GM18517 (cell line): ENCODE results near the gene VAPB.
"Not testable (repeated sequence)": the region's sequence is repeated elsewhere in the genome, so short reads cannot be mapped to it uniquely, and the experiment has no call there.

ENCODE experiments used
- ATAC-seq: cut with Tn5 transposase; IDR thresholded peaks from one replicate; pipeline ENCODE4 v1.9.1; 2021; ENCODE audit warnings: mild to moderate bottlenecking, moderate library complexity; ENCODE audit not compliant: unreplicated experiment

The VAPB gene, protein sequence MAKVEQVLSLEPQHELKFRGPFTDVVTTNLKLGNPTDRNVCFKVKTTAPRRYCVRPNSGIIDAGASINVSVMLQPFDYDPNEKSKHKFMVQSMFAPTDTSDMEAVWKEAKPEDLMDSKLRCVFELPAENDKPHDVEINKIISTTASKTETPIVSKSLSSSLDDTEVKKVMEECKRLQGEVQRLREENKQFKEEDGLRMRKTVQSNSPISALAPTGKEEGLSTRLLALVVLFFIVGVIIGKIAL

DNA sequence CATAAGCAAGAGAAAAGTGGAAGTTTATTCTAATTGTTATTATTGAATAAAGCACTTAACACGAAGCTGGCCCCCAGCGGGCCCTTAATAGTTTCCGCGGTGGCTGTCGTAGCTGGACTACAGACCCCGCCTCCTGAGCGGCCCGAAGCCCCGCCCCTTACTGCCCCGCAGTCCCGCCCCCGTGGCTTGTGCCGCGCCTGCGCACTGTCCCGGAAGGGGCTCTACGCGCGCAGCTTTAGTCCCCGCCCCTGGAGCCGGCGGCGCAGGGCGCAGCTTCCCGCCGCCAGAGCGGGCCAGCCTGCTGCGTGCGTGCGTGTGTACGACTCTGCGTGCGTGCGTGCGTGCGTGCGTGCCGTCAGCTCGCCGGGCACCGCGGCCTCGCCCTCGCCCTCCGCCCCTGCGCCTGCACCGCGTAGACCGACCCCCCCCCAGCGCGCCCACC is at the start of gene VAPB:
Gene VAPB (plus strand): TSS at position 348 of the 442 bp plus-strand sequence. CDS start 231 bp downstream, outside the sequence.
- ATAC-seq: peak; percentile 90

DNA sequence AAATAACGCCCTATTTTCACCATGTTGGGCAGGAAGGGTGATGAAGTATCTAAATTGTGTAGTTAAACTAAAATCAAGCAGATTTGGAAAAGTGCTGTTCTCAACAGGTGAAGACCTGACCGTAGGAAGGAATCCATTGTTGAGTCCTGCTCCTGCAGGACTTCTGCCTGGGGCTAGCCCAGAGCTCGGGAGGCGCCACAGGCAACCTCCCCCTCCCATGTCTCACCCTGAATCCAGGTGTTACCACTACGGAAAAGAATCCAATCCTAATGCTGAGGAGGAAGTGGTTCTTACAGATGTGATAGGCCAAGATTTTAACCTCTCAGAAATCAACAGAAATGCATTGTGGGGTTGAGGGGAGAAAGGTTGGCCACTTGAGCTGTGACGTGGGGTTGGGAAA is 49.3 kb upstream of the VAPB start:
- no peak for ATAC-seq

DNA sequence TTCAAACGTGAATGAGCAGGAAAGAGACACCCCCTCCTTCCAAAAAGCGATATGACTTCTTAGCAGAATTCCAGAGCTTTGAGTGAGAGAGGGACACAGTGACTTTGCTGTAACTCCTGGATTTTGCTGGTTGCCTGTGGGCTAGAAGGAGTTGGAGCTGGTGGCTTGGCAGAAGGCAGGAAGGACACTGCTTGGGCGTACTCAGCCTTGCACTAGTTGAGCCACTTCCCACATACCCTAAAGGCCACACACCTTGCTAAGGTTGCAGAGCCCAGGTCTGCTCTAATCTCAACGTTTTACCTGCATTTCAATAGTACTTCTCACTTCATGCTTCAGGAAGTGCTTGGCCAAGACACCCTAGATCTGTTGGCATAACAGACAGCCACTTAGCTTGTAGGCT is 48.9 kb upstream of the VAPB start:
- ATAC-seq: no peak

DNA sequence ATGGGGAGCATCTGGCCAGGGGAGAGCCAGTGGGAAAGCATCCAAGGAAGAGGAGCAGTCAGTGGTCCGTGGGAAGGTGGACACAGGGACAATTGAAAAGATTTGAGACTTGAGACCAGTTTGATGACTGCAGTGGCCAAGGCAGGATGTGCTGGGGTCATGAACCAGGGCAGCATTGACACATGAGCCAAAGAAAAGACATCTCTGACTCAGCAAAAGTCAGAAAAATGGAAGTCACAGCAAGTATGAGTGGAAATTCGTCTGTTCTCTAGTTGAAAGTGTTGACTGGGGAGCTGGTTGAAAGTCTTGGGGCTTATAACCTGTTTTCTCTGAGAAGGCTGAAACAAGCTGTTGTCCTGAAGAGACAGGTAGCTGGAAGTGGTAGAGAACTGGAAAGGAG is 48.2 kb upstream of the VAPB start:
- ATAC-seq: no peak

DNA sequence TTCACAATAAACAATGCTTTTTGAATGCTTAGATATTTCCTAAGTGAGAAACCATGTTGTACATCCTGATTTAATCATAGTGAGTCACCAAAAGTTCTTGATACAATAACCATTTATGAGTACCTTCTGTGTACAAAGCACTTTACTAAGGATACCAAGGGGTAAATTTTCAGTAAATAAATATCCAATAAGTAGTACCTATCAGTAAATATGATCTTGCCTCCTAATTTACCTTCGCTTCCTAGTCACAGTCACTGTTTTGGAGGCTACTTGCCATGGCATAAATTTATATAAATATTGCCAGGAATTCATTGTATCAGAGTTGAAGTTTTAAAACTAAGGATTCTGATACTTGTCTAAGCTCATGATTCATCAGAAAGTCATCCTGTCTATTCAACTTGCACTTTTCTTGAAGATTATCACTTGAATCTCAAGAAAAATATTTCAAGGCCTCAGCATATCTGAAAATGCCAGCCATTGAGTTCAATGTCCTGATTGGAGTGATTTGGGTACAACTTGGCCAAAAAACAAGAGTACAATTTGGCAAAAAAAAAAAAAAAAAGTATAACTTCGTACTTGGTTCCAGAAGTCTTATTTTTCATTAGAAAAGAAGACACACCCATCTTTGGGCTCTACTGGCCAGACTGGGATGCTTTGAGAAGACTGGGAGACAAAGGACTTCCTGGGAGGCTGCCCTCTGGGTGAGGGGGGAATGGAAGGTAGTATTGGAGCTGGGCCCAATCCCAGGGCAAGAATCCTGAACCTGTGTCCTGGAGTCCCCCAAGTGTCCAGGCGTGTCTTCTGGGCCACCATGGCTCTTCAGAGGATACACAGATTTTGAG is 46.7 kb upstream of the VAPB start:
- ATAC-seq: no peak

DNA sequence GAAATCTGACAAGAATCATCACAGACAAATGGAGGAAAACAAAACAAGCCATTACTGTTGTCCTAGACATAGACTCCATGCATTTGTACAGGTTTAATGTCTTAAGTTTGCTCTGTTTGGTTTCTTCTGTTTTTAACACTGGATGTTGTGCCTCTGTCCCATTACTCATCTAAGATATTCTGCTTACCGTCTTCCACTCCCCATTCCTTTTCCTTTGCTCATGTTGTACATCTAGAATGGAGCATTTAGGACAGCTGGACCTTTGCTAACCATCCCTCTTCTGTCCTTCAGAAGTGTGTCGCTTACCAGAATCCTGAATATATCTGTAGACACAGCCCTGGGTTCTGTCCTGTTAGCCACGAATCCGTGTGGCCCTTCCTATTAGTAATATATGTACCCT is 44.3 kb upstream of the VAPB start:
- no peak for ATAC-seq

DNA sequence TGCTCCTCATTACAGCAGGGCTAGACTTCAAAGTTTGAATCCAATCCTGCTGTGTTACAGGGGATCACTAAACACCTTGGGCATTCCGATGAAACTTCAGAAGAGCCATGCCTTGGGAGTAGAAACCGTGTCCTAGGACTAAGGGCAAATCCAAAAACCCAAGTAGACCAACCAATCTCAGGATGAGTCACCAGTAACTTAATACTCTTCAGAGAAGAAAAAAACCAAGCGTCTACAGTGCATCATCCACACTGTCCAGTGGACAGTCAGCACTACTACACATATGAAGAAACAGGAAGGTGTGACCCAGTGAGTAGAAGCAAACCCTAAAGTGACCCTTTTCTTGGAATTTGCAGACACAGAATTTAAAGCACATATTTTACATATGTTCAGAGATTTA is 39.5 kb upstream of the VAPB start:
- ATAC-seq: no peak

DNA sequence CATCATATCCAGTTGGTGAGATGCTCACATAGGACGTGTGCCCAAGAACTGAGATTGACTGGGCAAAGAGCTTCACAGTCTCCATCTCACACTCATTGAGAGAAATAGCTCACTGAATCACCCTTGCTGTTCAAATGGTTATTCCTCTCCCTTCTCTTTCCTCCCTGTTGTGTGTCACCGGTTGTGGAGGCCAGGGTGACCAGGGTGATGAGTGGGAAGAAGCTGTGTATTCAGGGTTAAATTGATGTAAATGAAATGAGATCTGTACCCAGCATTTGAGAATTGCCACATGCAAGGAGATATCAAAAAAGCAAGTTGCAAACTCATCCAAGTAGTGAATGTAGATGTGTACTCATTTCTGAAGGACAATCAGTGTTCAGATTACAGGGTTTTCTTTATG is 36.6 kb upstream of the VAPB start:
- no peak for ATAC-seq

DNA sequence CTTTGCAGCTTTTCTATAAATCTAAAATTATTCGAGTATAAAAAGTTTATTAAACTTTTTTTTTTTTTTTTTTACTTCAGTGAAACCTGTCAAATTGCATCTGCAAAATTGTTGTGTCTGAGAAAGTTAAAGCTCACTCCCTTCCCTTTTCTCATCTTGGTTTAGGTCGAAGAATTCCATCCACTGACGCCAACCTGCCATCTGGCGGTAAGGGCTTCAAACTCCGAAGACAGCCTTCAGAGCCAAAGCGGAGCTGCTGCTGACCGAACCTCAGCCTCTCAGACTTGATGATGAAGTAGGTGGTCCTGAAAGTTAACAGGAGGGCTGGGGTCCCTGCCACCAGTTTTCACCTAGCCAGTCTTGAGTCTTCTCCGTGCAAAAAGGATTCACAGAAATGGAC is 29.6 kb upstream of the VAPB start:
- no peak for ATAC-seq

DNA sequence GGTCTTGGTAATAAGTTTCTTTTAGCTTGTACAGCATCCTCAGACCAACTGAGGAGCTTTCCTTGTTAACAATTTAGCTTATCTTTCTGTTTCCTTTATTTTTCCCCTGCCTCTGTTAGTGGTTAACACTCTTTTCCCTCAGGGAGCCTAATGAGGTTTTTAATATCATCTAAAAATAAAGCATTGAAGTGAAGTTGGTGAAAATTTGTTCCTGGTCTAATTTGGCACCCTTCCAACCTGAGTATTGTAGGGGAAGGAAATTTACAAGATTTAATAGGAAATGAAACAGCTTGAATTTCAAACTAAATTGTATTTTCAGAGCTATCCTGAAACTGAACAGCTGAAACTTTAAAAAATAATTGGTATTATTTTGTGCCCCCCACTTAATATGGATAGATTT is 28.1 kb upstream of the VAPB start:
- ATAC-seq: no peak

DNA sequence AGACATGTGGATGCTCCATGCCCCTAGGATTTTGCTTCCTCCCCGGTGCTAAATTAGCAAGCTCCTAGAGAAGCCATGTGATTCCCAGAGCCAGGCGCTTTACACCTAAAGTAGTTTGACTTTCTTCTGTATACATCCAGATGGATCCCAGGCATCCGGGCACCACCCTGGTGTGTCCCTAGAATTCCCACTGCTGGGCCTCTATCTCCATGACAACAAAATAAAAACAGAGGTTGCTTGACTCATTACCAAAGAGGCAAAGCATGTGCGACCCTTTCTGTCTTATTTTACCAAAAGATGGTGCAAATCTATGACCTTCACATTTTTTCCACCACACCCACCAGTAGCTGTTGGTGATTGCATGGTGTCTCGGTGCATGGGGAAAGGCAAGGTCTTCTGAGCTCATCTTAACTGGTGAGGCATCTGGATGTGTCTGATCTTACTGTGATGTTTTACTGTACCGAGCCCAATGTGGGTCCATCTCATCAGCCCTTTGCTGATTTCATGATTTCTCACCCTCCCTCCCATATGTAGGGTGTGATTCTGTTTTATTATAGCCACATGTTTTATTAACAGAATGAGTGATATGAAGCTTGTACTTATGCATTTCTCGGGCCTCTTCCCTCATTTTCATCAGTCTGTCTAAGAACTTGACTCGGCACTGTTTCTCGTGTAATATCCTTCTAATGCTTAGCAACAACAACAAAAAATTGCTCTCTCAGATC is 27.4 kb upstream of the VAPB start:
- ATAC-seq: no peak

DNA sequence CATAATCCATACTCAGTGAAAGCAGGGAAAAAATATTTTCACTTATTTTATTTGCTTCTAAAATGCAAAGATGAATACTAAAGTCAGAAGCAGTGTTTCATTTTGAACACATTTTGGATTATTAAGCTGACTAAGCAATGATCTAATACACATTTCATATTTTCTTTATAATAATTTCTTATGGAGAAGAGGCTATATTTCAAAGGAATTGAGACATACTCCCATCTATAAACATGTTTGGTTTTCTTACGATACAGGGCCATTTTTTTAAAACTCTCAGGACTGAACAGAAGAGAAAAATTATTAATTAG is 26.9 kb upstream of the VAPB start:
- ATAC-seq: no peak

DNA sequence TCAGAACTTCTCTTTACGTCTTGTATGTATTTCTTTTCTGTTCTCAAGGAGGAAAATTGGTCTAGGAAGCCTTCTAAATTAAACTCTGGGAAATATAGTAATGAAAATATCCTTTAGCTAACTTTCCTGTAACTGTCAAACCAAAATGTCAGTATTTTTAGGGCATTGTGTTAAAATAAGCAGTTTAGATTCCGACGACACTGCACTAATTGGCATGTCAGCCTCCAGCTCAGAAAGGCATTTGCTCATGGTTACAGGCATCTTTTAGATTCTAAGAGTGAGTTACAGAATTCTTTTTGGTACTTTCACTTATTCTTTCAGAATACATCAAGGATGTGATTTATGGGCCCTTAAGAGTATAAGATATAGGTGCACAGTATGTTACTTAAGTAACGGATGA is 26.1 kb upstream of the VAPB start:
- no peak for ATAC-seq

DNA sequence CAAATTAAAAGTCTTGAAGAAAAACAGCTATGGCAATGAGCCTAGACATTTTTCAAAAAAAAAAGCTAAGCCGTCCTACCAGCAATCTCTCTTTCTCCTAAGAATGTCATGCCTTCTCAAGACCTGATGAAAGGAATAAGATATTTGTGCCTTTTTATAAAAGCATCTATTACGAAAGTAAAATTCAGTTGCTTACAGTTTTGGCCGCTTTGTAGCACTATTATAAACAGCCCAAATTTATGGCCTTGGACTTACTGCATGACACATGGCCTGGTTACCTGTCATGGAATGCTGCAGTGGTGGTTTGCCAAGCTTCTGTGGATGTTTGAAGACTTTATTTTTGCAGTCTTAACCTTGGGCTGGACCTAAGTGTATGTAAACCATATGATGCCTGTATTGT is 22.2 kb upstream of the VAPB start:
- no peak for ATAC-seq

DNA sequence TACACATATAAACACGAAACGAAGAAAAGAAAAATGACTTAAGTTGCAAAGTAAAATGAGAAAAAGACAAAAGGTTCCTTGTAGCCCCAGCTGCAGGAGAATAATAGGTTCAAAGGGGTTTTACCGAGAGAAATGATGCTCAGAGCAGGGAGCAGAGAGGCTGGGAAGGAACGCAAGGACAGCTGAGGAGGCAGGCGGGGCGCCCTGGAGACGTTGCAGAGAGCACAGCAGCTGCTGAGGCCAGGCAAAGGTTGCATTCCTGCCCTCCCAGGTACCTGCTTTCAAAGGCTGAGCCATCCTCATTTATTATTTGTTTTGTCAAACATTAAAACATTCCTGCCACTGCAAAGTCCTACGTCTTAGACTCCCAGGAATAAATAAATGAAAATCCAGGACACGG is 16.2 kb upstream of the VAPB start:
- no peak for ATAC-seq

DNA sequence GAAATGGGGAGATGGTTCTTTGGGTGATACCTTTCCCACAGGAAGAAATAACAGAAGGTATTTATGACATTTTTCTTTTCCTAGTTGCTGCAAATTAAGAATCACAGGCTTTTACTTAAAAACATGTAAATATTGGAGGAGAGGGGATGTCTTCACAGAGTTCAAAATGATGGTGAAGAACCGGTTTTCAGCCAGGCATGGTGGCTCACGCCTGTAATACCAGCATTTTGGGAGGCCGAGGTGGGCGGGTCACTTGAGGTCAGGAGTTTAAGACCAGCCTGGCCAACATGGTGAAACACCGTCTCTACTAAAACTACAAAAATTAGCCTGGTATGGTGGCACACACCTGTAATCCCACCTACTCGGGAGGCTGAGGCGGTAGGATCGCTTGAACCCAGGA is 15.7 kb upstream of the VAPB start:
- not testable (repeated sequence) for ATAC-seq

DNA sequence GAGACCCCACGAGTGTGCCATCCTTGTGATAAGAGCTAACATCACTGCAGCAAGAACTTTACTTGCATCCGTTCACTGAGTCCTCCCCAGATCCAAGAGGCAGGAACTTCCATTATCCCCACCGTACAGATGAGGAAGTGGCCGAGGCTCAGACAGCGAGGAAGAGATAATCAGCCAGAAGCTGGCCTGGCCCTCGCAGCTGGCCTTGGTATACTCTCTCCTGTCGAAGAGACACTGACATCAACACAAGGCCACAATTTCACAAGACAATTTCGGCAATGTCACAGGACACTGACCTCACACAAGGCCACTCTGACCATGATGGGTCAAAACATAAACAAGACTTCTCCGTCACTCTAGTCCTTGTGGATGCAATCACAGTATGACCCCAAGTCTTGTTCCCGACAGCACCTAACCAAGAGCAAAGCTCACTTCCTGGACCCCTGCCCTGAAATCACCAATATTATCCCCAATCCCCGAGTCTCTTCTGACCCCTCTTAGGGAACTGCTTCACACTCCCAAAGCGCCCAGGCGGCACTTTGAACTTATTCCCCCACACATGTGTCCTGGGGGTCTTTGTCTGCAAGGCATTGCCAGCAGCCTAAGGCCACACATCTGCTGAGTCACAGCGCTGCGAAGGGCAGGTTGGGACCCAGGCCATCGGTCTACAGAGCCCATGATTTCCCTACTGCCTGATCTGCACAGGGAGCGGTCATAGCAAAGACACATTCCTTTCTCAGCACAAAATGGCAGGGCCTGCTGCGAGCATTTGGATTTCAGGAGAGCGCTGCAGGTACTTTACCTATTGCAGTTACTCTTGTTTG is 14.8 kb upstream of the VAPB start:
- no peak for ATAC-seq

DNA sequence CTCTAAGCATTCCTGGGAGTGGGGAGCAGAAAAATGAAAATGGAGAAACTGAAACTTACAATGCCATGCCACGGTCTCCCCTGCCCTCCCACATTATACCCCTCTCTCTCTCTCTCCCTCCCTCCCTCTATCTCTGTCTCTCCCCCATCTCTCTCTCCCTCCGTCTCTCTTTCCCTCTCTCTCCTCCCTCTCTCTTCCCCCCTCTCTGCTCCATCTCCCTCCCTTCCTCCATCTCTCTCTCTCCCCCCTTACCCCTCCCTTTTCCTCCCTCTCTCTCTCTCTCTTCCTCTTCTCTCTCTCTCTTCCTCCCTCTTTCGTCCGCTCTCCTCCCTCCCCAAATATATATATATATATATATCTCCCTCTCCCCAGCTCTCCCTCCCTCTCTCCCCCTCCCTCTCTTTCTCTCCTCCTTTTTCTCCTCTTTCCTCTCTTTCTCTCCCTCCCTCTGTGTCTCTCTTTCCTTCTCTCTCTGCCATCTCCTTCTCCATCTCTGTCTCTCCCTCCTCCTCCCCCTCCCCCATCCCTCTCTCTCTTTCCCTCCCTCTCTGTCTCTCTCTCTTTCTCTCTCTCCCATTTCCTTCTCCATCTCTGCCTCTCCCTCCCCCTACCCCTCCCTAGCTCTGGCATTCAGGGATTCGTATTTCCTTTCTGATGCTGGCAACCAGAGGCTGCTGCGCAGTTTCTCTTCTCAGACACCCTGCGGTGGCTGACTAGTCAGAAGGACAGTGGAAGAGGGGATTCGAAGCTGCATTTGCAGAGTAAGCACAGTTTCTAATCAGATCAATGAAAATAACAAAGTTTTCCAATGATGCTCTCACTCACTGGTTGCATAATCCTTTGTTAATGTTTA is 13.9 kb upstream of the VAPB start:
- no peak for ATAC-seq

DNA sequence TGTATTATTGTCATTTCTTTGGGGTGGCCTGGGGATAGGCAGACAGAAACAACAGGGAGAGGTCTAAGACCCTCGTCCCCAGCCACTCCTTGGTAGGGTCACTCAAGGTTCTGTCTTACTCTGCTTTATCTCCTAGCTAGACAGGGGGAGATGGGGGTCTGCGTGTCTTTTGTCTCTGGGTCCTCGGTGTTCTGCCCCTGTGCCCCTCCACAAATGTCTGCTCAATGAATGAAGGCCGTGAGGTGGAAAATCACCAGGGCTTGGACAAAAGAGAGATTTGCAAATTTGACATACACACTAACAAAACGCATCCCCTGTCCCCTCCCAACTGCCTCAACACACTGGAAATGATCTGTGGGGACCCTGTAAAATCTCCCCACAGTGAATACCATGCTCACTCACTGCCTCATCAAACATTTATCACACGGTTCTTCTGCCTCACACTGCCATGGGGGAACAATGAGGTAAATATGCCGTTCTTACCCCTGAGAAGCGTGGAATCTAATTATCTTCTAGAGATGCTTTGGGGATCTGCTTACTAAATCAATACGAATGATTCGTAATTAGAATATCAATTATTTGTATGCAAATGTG is 13.2 kb upstream of the VAPB start:
- ATAC-seq: no peak

DNA sequence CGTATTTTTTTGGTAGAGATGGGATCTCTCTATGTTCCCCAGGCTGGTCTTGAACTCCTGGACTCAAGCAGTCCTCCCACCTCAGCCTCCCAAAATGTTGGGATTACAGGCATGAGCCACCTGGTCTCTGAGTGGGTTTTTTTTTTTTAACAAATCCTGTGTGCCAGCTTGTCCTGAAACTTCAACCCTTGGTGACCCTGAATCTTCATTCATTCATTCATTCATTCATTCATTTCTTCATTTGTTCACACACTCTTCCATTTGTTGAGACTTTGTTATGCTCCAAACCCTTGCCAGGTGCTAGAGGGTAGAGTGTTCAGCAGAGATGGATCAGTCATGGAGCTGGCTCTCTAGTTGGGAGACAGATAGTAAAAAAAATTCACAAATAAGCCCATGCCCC is 12.0 kb upstream of the VAPB start:
- ATAC-seq: no peak
